Loucy (cell line): ENCODE measurements around the gene TCF7.

ENCODE experiments used
- EZH2phosphoT487 ChIP-seq: fragments of 200-600 bp; IDR thresholded peaks from 2 replicates; pipeline ENCODE4 v1.6.1; 2018; ENCODE audit warnings: antibody characterized with exemption, mild to moderate bottlenecking, moderate library complexity, borderline replicate concordance
- TF ChIP-seq, protein P1 (sequence below): fragments of 200-600 bp; sonication (generic); conservative IDR thresholded peaks from 2 replicates; pipeline ENCODE4 v1.5.1; 2014; ENCODE audit warnings: mild to moderate bottlenecking, antibody characterized with exemption, low read length

DNA sequence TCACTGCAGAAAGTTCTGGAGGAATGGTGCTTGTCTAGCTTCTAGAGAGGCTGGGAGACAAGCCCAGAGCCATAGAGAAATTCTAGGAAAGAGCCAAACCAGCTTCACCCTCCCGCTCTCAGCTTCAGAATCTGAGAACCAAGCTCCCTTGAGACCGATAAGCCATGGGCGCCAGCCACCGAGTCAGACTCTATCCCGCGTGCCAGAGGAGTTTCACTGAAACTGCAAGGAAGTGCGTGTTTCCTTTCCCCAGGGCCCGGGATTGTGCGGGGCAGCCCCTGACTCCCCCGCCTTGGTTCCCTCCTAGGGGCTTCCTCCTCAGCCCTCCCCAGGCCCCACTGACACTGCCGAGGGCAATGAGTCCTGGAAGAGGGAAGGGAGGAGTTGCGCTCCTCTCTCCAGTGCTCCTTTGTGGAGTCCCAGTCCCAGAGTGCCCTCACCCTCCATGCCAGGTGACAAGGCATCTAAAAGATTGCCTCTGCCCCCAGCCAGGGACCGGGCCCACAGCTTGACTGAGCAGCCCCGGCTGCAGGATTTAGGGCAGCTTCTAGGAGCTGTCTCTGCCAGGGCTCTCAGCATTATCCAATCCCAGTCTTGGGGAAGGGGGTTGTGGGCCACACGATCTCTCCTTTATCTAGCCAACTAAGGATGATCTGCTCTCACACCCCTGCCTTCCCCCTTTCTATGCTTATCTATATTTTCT is 18.4 kb upstream of the TCF7 start:
- TF ChIP-seq, protein P1, sequence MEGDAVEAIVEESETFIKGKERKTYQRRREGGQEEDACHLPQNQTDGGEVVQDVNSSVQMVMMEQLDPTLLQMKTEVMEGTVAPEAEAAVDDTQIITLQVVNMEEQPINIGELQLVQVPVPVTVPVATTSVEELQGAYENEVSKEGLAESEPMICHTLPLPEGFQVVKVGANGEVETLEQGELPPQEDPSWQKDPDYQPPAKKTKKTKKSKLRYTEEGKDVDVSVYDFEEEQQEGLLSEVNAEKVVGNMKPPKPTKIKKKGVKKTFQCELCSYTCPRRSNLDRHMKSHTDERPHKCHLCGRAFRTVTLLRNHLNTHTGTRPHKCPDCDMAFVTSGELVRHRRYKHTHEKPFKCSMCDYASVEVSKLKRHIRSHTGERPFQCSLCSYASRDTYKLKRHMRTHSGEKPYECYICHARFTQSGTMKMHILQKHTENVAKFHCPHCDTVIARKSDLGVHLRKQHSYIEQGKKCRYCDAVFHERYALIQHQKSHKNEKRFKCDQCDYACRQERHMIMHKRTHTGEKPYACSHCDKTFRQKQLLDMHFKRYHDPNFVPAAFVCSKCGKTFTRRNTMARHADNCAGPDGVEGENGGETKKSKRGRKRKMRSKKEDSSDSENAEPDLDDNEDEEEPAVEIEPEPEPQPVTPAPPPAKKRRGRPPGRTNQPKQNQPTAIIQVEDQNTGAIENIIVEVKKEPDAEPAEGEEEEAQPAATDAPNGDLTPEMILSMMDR, result no peak
- no peak for TF ChIP-seq EZH2phosphoT487
